Pancreas (tissue), 10 donors: ENCODE results near the gene NCS1. TPM values are rescaled to one million over a fixed set of nuclear protein-coding genes. Genes with fewer than 3 reads are reported as not detected.

Experiments used
- ATAC-seq, 4 donors: fragments of 200-7000 bp; cut with Tn5 transposase; one replicate each; pipeline versions ENCODE4 v1.8.0 to v1.9.1; 2020; ENCODE audit warnings: mild to moderate bottlenecking in 4 of 4, moderate library complexity in 4 of 4
- DNase-seq, 6 donors: peaks; one replicate each; pipeline ENCODE4 v3.0.0-alpha.2; 2020
- FAIRE-seq: peaks from 2 replicates; lab custom pipeline; 2012; peaks lifted over from hg19 to GRCh38; lab: Jason Lieb, UNC
- H3K27ac ChIP-seq, 4 donors: fragments of 200-600 bp; sonication (generic); 1 replicate in 3 of 4; 2 replicates in 1 of 4; pipeline versions ENCODE4 v1.5.0 to v1.8.0; 2020
- H3K27me3 ChIP-seq, 4 donors: fragments of 200-600 bp; one replicate each; pipeline ENCODE4 v1.8.0; 2021
- H3K36me3 ChIP-seq, 3 donors: fragments of 200-600 bp; sonication (generic) in 1 of 3; one replicate each; pipeline versions ENCODE4 v1.5.0 to v1.8.0; 2020 to 2021
- H3K4me1 ChIP-seq, 3 donors: fragments of 200-600 bp; one replicate each; pipeline ENCODE4 v1.8.0; 2021
- H3K4me3 ChIP-seq, 4 donors: fragments of 200-600 bp; sonication (generic) in 2 of 4; one replicate each; pipeline versions ENCODE4 v1.5.0 to v1.8.0; 2020 to 2021
- H3K9me3 ChIP-seq, 4 donors: fragments of 200-600 bp; one replicate each; pipeline ENCODE4 v1.8.0; 2021
- WGBS, 2 donors: extraction: QIAGEN DNeasy Blood & Tissue Kit; methylation state at CpG; one replicate each; pipeline ENCODE4 v1.1.7; 2013; 5-methylcytosine and 5-hydroxymethylcytosine counted together
- intact Hi-C, 3 donors: fragments of 100-400 bp; cut with DNase I; formaldehyde crosslinking; loops; one replicate each; pipeline versions ENCODE4 v1.11.1 to v1.14.2; 2022
- polyA plus RNA-seq, 2 donors: library from polyadenylated mRNA; stranded (reverse); fragments of 200-250 nt; gene quantifications; one replicate each; pipeline ENCODE4 v1.2.3, GENCODE V29; 2013
- total RNA-seq, 6 donors: library from RNA; stranded (reverse); fragmentation: NEBNext Ultra II Directional in 4 of 6; extraction: Animal tissue kit (Norgen Biotek cat#: 25700) in 4 of 6; gene quantifications; one replicate each; pipeline versions ENCODE4 v1.2.1 to v1.2.4, GENCODE V29; 2021 to 2023
- TF ChIP-seq, protein P1 (sequence below), 4 donors: fragments of 200-600 bp; sonication (generic) in 3 of 4; IDR thresholded peaks; one replicate each; pipeline versions ENCODE4 v1.5.0 to v1.8.0; 2021; ENCODE audit warnings: antibody characterized with exemption in 4 of 4
- donor health status: healthy with polysubstance abuse.
- donor health status: DM: no; HTN: no; CAD: no; lungs with moderate emphysema.
- donor health status: DM: no; HTN: no; CAD: no.
- donor health status: control.
- donor health status: control.
- donor health status: Bipolar disorder and iron deficiency.
- donor health status: DM: yes; HTN: yes; CAD: no.
- donor health status: DM: no; HTN: no; CAD: no.
- donor health status: DM: no; HTN: no; CAD: no.
- donor health status: DM: yes; HTN: yes; CAD: no.

Gene NCS1
- total and polyA plus RNA-seq, 8 donors: 3.0 to 8.6 (median 4.9) TPM

DNA sequence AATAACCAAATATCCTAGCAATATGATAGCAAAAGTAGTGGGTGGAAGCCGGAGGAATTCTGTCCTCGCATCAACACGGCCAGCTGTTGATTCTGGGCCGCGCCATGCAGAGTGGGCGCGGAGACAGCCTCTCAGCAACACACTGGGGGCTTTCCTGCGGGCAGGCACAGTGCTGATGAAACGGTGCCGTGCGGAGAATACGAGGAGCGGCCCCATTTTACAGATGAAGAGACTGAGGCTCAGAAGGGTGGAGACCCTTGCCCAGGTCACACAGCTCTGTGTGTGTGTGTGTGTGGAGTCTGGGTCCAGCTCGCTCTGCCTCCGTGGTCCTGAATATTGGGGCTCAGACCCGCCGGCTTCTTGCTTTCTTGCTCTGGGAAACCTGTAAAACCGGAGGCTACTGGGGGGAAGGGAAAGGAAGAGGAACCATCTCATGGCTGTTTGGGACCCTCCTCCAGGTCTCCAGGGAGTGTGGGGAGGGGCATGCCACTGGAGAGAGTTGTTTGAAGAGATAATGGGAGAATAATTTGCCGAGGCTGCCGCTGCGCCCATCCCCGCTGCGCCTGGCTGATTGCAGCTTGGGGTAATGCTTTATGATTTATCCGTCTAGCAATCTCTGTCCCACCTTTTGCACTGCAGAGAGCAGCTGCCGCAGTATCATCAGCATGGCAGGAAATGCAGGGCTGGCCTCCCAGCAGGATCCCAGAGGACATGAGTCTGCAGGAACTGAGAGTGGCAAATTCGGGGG is 36.6 kb downstream of the NCS1 start:
- Histone ChIP-seq H3K9me3 (no peaks in the 10 kb centered on the region), H3K36me3 (no peaks in the 10 kb centered on the region), H3K4me1 (no peaks in the 10 kb centered on the region), H3K27ac (no peak overlapping the region), H3K27me3 (no peaks in the 10 kb centered on the region), H3K4me3 (no peak overlapping the region)
- ATAC-seq: no peak
- intact Hi-C loops: no loop called here
- WGBS, 2 donors: 87 to 89% methylated on average over 26 of the region's 26 CpGs
- DNase-seq: peak in 1 of 6 donors; percentile 34
- TF ChIP-seq, protein P1, sequence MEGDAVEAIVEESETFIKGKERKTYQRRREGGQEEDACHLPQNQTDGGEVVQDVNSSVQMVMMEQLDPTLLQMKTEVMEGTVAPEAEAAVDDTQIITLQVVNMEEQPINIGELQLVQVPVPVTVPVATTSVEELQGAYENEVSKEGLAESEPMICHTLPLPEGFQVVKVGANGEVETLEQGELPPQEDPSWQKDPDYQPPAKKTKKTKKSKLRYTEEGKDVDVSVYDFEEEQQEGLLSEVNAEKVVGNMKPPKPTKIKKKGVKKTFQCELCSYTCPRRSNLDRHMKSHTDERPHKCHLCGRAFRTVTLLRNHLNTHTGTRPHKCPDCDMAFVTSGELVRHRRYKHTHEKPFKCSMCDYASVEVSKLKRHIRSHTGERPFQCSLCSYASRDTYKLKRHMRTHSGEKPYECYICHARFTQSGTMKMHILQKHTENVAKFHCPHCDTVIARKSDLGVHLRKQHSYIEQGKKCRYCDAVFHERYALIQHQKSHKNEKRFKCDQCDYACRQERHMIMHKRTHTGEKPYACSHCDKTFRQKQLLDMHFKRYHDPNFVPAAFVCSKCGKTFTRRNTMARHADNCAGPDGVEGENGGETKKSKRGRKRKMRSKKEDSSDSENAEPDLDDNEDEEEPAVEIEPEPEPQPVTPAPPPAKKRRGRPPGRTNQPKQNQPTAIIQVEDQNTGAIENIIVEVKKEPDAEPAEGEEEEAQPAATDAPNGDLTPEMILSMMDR (IDR thresholded peaks at IDR 0.05): no peak
- FAIRE-seq: no peak

DNA sequence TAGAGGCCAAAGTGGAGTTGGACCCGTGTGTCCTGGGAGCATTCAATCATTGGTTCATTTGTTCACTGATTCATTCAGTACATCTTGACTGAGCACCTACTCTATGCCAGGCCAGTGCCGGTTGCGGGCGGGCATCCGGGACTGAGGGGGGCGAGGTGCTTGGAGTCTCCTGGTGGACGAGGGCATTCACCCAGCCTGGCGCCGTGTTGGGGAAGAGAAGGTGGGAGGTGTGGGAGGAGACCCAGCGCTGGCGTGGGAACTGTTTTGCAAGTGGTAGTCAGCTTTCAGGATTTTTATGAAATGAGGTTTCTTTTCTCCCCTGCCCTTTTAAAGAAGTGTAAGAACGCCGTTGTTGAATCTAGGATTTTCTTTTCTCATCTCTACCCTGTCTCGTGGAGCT is 37.2 kb downstream of the NCS1 start:
- H3K27ac ChIP-seq: no peak overlapping the region
- no peak overlapping the region for H3K4me3 ChIP-seq
- ATAC-seq (no peak), DNase-seq (peak in 1 of 6 donors; percentile 34), FAIRE-seq (no peak)
- intact Hi-C loops: no loop called here
- no peaks in the 10 kb centered on the region for H3K9me3 ChIP-seq
- no peaks in the 10 kb centered on the region for H3K27me3 ChIP-seq
- WGBS, 2 donors: 86 to 94% methylated on average over 12 to 14 of the region's 14 CpGs
- TF ChIP-seq, protein P1 (IDR thresholded peaks at IDR 0.05): no peak
- H3K36me3 ChIP-seq: no peaks in the 10 kb centered on the region
- no peaks in the 10 kb centered on the region for H3K4me1 ChIP-seq

DNA sequence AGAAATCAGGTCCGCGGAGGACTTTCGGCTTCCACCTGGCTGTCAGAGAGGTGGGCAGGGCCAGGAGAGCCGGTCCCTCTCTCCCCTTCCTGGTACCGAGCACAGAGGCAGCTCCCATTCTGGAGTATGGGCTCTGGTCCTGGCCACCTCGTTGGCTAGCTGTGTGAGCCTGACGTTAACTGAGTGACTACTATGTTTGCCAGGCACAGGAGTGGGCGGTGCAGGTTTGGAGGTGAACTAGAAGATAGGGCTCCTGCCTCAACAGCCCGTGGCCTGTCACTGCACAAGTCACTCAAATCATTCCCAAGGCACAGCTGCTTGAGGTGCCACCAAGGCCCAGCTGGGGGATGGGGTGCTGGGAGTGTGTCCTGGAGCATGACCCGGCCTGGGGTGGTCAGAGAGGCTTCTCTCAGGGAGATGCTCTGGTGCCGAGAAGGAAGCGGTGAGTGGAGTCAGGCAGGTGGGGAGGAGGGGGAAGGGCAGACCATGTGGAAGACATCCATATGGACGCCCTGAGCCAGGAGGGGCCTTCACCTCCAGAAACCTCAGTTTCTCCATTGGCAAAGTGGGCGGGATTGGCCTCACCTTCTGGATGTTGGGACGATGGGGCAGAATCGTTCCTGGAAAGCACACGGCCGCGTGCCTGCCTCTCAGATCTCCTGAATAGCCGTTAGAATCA is 39.5 kb downstream of the NCS1 start:
- TF ChIP-seq, protein P1 (IDR thresholded peaks at IDR 0.05): no peak
- Histone ChIP-seq H3K9me3 (no peaks in the 10 kb centered on the region), H3K36me3 (no peaks in the 10 kb centered on the region), H3K27ac (no peak overlapping the region), H3K4me1 (no peaks in the 10 kb centered on the region), H3K27me3 (no peaks in the 10 kb centered on the region), H3K4me3 (no peak overlapping the region)
- ATAC-seq (no peak), FAIRE-seq (no peak), DNase-seq (peak in 1 of 6 donors; percentile 32)
- WGBS, 2 donors: 91 to 93% methylated on average over 20 of the region's 20 CpGs
- intact Hi-C loops: no loop called here

DNA sequence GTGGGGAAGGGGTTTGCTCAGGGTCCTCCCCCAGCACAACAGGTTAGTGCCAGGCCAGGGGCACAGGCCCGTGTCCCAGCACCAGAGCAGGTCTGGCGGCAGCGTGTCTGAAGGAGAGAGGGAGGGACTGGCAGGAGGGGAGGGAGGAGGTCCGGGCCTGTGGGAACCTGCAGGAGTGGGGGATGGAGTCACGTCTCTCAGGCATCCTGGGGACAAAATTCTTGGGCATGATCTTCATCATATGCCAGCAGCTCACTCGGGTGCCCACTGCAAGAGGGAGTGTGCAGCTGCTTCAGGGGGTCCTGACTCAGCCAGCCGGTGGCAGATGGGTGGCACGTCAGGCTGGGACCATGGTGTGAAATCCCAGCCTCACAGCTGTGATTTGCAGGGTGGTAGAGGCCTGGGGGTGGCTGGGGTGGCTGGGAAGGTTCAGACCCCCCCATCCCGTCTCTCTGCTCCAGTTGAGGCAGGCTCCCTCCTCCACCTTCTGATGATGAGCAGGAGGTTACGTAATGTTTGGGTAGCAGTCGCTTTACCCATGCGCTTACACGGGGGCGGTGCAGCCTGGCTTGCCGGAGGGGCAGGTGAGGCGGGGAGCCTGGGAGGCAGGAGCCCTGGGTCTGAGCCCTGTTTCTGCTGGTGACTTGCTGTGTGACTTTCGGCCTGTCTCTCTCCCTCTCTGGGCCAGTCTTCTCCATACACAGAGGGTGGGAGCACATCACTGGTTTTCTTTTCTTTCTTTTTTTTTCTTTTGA is 40.5 kb downstream of the NCS1 start:
- Histone ChIP-seq H3K27ac (no peak overlapping the region), H3K9me3 (no peaks in the 10 kb centered on the region), H3K27me3 (no peaks in the 10 kb centered on the region), H3K4me1 (no peaks in the 10 kb centered on the region), H3K36me3 (no peaks in the 10 kb centered on the region), H3K4me3 (no peak overlapping the region)
- TF ChIP-seq, protein P1 (IDR thresholded peaks at IDR 0.05): no peak
- intact Hi-C loops: no loop called here
- ATAC-seq (no peak), FAIRE-seq (no peak), DNase-seq (peak in 1 of 6 donors; percentile 53)
- WGBS, 2 donors: 90 to 91% methylated on average over 17 of the region's 17 CpGs
